ENCODE data around the gene KIF5C.

Gene KIF5C

GRCh38 chr2:148874868-148875341 lies at the start of gene KIF5C:
Gene KIF5C (plus strand): TSS chr2:148875227. CDS start chr2:148875618, 391 bp downstream.
- DNase-seq (ENCODE audit: low read depth) = peak; percentile 71
- TF ChIP-seq CTCF (conservative IDR thresholded peaks at IDR 0.05; ENCODE audit: low read depth, low read length) = no peak
- H3K4me3 ChIP-seq (ENCODE audit: low read depth, low read length) = no peak within 1 kb of the TSS

DNA sequence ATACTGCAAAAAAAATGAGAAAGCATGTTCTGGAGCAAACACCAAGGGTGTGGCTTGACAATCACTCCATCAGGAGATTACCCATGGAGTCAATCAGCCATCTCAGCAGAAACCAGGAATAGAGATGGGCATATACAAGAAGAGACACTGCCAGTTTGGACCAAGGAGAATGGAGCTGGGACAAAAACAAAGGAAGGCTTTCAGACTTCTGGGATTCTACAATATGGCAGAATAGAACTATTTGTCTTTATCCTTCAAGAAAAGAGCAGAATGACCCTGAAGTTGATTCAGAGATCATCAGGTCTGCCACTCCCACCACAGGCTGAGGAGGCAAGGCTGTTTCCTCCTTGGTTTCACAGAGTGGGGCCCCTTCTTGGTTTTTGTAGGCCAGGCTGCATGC lies 48.2 kb upstream of the KIF5C start:
- DNase-seq (ENCODE audit: low read depth) = no peak
- H3K4me3 ChIP-seq (ENCODE audit: low read depth, low read length) = no peak overlapping the region
- TF ChIP-seq CTCF (conservative IDR thresholded peaks at IDR 0.05; ENCODE audit: low read depth, low read length) = no peak

DNA sequence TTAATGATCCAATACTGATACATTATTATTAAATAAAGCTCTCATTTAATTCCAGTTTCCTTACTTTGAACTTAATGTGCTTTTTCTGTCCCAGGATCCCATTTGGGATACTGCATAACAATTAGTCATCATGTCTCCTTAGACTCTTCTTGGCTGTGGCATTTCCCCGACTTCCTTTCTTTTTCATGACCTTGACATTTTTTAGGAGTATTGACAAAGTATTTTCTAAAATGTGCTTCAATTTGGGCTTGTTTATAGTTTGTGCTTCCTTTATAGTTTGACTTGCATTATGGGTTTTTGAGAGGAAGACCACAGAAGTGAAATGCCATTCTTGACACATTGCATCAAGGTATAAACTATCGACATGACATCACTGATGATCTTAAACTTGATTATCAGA lies 46.1 kb upstream of the KIF5C start:
- no peak for TF ChIP-seq CTCF (conservative IDR thresholded peaks at IDR 0.05; ENCODE audit: low read depth, low read length)
- no peak overlapping the region for H3K4me3 ChIP-seq (ENCODE audit: low read depth, low read length)
- no peak for DNase-seq (ENCODE audit: low read depth)

DNA sequence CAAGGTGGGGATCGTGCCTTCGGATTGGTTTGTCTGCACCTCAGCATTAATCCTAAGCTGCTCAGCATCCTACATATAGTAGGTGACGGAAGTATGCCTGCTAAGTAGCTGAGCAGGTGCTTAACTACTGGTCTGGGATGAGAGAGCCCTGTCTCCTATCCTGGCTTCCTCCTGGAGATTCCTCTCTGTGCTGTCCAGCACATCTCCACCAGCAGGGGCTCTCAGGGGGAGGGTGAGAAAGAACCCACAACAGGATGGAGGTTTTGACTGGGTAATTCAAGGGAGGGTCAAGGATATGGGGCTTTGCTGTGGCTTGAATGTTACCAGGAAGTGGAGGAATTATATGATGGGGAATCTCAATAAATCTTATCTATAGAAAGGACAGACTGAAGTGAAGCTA lies 45.4 kb upstream of the KIF5C start:
- peak; percentile 32 for TF ChIP-seq CTCF (conservative IDR thresholded peaks at IDR 0.05; ENCODE audit: low read depth, low read length)
- no peak overlapping the region for H3K4me3 ChIP-seq (ENCODE audit: low read depth, low read length)
- DNase-seq (ENCODE audit: low read depth) = no peak

DNA sequence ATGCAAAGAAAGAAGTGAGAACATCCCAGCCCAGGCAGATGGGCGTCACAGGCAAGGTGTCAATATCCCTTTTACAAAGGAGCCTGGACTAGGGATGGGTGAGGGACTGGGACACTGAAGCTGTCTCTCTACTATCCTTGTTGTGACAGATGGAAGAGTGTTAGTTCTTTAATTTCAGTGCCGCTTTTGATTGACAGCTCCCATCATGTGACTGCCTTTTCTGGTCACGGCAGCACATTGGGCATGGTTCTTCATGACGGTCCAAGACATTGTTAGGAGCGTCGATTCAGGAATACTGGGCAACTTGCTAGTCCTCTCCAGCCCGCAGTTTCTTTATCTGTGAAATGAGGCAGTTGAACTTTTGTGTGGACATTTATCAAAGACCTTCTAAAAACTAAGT lies 42.4 kb upstream of the KIF5C start:
- DNase-seq (ENCODE audit: low read depth) = no peak
- TF ChIP-seq CTCF (conservative IDR thresholded peaks at IDR 0.05; ENCODE audit: low read depth, low read length) = no peak
- no peak overlapping the region for H3K4me3 ChIP-seq (ENCODE audit: low read depth, low read length)

DNA sequence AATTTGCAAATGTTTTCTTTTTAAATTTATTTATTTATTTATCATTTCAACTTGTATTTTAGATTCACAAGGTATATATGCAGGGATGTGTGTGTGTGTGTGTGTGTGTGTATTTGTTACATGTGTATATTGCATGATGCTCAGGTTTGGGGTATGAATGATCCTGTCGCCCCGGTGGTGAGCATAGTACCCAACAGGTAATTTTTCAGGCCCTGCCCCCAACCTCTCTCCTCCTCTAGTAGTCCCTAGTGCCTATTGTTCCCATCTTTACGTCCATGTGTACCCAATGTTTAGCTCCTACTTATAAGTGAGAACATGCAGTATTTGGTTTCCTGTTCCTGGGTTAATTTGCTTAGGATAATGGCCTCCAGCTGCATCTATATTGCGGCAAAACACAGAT lies 33.0 kb upstream of the KIF5C start:
- H3K4me3 ChIP-seq (ENCODE audit: low read depth, low read length) = no peak overlapping the region
- DNase-seq (ENCODE audit: low read depth) = no peak
- no peak for TF ChIP-seq CTCF (conservative IDR thresholded peaks at IDR 0.05; ENCODE audit: low read depth, low read length)

GRCh38 chr2:148848146-148848545 lies 26.9 kb upstream of the KIF5C start:
- no peak for TF ChIP-seq CTCF (conservative IDR thresholded peaks at IDR 0.05; ENCODE audit: low read depth, low read length)
- no peak overlapping the region for H3K4me3 ChIP-seq (ENCODE audit: low read depth, low read length)
- DNase-seq (ENCODE audit: low read depth) = no peak

Measured in choroid plexus epithelial cell (primary cell).